KBM-7 (cell line): ENCODE data around the gene MAML3.
A peak's percentile ranks its signal among the peaks of the same experiment; 100 is the strongest.

Experiments
- DNase-seq: peaks from one replicate; pipeline ENCODE4 v3.0.0-alpha.2; 2015
- in situ Hi-C: fragments of 300-500 bp; cut with MboI; formaldehyde crosslinking; loops from 2 replicates; pipeline ENCODE4 v1.14.3; 2020; ENCODE audit warnings: low sequenced_read_pairs, low pct_unique_long_range_greater_than_20kb, mixed read lengths

MAML3 gene

DNA sequence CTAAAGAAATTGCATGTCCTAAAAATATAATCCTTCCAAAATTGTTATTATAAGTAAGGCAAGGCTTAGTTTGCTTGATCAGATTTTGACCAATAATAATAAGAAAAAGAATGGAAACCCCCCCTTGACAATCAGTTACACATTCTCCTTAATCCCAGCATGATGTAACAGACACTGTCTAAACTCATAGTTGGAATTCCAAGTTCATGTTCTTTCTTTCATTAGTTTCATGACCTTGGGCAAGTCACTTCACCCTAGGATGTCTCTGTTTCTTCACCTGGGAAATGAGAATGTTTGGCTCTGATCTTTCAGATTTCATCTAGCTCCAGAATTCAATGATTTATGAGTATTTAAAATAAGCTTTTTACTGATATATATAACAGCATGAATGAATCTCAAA lies 64.8 kb downstream of the MAML3 start:
- no peak for DNase-seq
- in situ Hi-C loops, result no loop called here

DNA sequence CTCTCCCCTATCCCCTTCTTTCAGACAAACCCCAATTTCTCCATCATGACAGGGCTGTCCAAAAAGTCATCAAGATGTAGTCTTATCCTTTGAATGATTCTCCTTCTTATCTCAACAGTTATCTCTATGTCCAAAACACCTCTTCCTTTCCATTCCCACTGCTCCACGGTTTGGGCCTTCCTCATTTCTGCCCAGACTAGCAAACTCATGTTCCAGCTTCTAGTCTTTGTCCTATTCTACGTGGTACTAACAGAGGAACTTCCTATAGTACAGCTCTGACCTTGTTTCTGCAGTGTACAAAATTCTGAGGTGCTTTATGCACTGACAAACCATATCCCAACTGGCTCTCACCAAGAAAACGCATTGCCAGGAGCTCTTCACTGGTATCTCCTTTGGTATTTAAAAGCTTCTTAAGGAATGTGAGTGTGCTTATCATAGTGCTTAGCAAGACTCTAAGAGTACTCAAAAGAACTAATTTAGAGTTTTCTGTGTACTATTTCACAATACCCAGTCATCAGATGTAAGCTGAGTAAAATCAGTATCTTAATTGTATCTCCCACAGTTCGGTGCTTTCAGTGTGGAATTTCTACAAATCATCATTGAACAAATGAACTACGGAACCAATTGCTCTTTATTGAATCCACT lies 65.5 kb downstream of the MAML3 start:
- peak; percentile 57 for DNase-seq

DNA sequence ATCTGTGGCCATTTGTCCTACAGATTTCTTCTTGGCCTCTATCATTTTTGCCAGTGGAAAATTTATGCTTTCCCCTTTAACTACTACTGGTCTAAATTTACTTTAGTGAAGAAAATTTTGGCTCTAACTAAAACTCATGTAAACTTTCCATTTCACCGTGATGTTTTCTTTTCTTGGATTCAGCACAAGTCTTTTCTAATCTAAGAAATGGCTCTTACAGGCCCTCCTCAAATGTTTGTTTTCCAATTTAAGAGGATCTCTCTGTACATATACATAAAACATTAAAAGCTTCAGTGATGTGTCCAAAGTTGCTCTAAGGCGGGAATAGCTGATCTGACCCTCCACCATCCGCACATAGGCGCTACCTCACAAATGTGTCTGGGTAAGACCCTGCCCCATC lies 68.1 kb downstream of the MAML3 start:
- in situ Hi-C loops, result no loop called here
- DNase-seq, result no peak

More for the DNA sequence above, 65.5 kb downstream of the MAML3 start:
- in situ Hi-C loops, result no loop called here

DNA sequence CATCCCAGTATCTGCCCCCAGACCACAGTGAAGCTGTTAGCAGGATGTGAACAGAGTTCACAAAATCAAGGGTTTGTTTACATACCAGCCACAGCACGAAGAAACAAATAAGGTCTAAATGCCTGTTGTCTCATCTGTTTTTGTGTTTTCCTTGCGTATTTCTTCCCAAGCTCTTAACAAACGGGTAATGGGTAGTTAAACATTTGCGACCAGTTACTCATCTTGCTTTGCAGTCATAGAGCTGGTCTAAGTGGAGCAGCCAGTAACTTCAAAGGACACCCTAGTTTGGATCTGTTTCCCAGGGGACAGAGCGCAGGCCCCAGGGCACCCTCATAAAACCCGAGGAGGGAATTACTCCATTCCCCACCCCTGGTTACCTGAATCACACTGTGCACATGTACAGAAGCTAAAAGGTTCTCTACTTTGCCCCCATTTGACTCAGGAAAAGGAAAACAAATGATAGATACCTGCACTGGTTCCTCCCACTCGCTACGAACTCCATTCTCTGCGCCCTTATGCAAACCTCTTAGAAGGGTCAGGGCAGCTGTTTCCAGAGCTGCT lies 68.8 kb downstream of the MAML3 start:
- DNase-seq, result no peak
- in situ Hi-C loops, result no loop called here

DNA sequence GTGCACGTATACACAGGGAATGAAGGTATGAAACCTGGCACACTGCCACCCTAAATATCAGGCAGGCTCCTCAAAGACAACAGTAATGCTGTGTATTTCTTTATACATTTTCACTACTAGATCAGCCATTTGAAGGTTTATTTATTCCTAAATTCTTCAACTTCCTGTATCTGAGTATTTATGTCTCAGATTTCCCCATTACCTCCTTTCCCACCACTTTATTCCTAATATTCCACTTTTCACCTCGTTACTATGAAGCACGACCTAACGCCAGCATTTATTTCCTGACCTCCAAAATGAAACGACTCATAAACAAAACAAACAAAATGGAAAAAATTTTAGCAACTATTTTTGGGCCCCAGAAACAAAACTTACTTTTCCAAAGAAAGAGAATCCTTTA lies 69.6 kb downstream of the MAML3 start:
- no peak for DNase-seq
- in situ Hi-C loops, result no loop called here

DNA sequence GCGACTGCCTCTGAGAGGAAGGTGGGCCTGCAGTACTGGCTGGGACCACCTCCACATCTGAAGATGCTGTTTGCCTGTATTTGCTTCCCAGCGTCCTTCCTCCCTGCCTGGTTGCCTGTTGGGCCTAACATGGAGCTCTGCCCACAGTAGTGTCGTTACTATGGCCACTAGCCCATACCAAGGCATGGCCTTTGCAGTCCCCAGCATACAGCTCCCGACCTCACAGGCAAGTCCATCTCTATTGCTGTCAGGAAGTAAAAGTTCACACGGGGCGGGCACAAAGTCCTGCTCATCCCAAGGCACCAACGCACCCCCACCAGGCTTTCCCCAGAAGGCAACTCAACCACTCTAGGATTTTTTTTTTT lies 71.6 kb downstream of the MAML3 start:
- in situ Hi-C loops, result no loop called here

DNA sequence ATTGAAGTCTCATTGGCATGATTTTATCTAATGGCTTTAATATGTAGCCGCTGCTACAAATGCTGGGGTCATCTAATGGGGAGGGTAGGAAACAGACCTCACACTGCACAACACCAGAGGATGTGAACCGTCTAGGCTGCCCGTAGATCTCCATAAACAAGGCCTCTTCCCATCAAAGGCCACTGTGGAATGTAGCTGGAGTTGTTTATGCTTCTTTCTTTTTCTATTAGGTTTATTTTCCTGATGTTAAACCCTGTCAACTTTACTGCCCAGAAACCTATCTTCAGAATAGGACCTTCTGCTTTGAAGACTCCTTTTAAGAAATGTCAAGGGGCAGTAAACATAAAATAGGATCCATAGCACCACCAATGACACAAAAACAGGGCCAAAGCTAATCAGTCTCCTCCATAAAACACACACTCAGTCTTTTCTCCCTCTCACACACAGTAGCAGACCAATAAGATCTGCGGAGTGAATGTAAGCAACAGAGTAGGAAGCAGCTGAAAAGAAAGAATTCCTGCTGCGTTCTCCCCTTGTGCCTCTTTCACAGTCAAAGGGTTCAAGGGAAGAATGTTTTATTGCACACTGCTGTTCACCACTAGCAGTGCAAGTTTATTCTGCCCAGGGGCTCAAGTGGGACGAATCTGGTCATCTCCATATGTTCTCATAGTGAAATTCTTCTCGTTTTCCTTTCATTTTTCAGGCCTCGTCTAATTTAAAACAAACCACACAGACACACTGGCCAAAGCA lies 72.2 kb downstream of the MAML3 start:
- DNase-seq, result no peak
- in situ Hi-C loops, result no loop called here

More for the DNA sequence above, 71.6 kb downstream of the MAML3 start:
- DNase-seq, result no peak

DNA sequence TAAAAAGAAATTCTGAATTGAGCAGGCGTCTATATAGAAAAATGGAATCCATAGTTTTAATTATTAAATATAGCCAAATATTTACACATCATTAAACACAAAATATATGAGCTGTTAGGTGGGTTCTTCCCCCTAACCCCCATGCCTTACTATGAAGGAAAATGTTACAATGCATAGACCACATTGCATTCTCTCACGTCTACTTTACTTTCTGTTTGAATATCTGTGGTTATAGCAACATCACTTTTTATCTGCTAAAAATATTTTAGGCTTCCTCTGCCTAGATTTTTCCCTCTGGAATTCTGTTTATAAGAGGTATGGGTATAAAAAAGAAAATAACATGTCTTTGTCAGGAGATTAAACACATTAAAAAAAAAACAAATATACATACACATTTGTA lies 73.1 kb downstream of the MAML3 start:
- no peak for DNase-seq
- in situ Hi-C loops, result no loop called here

DNA sequence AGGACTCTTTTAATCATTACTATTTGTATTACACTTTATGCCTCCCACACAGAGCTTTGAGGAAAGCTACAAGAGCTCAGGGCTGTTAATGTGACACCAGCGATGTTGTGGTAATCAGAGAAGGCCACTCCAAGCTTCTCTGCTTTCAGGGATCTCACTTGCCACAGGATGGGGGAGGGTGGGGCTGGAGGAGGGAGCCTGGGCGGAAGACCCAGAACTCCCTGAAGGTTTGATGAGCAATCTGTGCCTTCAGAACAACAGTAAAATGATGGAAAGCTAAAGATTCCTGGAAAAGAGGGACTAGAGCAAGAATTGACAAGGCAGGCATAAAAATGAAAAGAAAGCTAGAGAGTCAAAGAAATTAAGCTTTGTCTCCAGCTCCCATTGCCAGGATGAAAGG lies 75.6 kb downstream of the MAML3 start:
- no peak for DNase-seq
- in situ Hi-C loops, result no loop called here

DNA sequence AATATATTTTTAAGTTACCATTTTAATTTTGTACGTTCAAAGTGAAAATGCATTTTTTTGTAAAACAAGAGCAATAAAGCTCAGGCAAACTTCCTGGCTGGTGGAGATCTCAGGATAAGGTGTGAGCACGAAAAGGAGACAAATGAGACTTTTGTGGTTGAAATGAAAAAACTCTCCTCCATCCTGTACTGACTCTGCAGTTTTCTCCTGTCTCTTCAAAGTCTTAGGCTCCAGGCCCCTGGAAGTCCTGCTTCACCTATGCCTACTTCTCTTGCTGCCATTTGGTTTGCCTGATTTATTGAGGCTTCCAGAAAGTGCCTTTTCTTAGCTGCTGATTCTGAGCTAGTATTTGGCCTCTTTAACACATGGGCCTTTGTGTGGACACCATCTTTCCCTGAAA lies 77.7 kb downstream of the MAML3 start:
- in situ Hi-C loops, result no loop called here
- no peak for DNase-seq

DNA sequence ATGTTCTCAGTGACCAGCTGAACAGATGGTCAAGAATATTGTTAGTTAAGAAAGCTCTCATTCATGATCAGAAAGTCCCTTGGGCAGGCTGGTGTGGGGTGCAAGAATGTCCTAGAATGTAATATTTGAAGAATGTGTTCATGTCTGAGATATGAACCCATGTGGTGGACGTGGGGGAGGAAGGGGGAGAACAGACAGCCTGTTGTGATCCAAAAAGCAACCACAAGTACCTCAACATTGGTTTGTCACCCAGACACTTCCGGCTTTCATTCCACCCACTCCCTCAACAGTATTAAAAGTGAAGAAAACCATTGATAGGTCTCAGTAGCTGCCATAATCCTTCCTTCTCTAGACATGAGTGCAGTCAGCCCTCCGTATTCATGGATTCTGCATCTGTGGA lies 82.2 kb downstream of the MAML3 start:
- in situ Hi-C loops, result no loop called here
- peak; percentile 94 for DNase-seq

DNA sequence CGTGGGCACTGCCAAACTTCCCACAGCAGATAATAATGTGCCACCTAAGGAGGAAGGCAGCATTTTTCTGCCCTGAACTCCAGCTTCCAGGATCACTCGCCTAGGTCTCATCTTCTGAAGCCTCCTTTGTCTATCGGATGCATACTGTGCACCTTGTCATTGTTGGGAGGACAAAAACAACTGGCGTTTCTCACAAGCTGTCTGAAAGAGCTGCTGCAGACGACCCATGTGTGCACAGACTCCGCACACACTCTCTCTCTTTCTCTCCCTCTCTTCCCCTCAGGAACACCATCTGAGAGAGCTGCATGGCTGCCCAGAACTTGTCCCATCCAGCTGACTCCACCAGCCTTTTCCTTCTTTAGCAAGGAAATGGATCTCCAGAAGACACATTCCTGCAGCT lies 83.0 kb downstream of the MAML3 start:
- in situ Hi-C loops, result no loop called here
- DNase-seq, result no peak

DNA sequence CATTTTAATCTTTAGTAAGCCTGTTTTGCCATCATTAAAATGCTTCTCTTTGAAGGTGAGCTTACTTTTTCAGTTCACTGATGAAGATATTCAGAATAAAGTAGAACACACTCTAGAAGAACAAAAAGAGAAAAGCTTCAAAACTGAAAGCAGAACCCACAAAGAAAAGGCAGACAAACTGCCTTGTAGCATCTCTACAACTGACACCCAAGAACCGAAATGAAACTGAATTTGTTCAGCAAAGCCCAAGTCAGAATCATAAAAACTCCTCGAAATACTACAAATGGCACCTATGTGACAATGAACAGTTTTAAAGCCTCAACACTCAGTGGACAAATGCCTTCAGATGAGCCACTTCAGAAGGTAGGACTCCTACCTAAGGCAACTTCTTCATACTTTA lies 83.6 kb downstream of the MAML3 start:
- DNase-seq, result no peak

DNA sequence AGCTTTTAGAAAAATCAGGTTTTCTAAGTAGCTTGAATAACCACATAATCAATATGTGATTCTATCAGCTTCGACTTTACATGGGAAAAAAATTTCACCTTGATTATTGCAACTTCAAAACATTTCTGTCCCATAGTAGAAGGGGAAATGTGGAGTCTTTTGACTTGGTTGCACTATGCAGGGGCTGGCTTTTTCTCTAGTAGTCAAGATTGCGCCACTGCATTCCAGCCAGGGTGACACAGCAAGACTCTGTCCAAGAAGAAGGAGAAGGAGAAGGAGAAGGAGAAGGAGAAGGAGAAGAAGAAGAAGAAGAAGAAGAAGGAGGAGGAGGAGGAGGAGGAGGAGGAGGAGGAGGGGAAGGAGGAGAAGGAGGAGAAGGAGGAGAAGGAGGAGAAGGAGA lies 84.9 kb downstream of the MAML3 start:
- in situ Hi-C loops, result no loop called here
- no peak for DNase-seq

More for the DNA sequence above, 83.6 kb downstream of the MAML3 start:
- in situ Hi-C loops, result no loop called here

DNA sequence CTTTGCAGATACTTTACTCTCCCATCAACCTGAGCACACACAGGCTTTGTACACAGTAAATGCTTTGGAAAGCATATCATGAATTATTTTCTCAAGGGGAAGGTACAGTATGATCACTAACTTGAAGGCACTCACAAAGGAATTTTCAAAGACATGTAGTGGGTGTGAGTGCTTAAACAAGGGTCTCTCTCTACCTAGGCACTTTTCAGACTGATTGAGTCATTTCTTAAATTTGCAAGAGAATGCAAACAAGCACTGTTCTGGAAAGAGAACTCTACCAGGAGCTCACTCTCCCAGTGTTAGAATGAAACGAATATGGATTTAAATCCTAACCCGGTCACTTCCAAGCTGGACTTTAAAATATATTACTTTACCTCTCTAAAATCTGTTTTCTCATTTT lies 85.7 kb downstream of the MAML3 start:
- DNase-seq, result no peak
- in situ Hi-C loops, result no loop called here

DNA sequence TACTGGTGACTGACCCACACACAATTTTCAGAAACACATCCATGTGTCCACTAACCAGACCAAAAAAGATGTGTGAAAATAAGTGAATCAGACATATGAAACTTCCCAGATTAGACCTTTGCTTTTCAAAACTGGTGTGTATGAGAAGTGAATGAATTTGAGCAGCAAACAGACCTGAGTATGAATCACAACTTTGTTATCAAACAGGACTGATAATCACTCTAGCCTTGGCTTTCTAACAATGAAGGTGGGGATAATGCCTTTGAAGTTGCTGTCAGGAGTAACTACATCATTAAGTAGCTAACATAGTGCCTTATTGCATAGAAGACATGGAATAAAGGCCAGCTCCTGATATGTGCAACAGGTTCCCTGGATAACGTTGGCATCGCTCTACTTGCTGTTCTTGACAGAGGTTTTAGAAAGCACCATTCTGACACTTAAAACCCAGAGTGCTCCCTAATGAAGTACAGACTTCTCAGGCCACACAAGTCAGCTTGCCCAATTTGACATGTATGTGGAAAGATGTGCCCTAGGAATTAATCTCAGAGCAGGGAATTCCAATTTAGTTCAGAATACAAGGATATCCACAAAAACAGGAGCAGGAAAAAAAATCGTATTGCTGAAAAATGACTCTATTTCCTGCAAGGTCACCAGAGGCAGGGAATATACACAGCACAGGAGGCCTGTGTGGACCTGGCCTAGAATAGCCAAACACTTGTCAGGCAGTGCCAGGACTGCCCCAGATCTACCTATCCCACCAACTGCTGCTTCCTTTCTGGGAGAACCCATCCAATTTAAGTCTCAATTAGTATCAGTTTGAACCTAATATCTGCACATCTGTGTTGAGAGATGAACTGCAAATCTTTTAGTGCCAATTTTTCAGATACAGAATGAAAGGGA lies 87.7 kb downstream of the MAML3 start:
- no peak for DNase-seq
- in situ Hi-C loops, result no loop called here

DNA sequence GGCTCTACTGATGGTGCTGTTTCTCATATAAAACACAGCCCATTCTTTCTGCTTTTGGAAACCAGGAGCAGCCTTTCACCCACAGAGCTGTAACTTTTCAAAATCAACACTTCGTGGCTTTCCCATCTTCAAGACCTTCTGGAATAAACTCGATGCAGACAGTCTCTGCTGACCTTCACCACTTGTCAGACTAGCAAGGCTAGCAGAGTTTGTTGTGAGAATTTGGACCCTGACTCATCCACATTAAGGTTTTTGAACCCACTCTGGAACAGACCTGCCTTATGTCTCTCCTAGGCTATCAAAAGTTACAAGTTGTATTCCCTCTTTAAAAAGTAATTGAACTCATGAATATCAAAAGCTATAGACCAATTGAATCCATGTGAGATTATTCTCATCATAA lies 88.6 kb downstream of the MAML3 start:
- in situ Hi-C loops, result no loop called here
- DNase-seq, result no peak

DNA sequence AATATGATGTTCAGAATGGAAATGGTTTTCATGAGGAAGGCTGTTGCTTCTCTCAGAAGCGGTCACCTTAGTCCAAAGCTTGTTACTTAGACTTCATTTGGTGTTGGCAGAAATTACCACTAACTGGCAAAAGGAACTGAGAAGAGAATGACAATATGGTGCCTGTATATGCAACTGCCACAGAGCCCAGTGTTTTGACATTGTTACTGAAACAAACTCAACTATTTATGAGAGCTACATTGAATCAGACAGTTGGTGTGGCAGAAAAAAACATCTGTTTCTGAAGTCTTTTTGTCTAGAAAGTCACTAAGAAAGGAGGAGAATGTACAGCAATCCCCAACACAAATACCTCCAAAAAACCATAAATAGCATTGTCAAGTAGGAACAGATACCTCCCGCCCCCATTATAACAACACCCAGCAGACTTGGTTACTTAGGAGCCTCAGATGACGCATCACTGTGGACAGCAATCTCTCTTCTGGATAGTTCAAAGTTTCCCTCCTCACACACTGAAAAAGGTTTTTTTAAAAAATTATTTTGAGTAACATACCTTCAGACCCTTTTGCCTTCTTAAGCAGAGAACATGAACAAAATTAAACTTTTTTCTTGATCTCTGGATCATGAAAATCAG lies 92.2 kb downstream of the MAML3 start:
- in situ Hi-C loops, result no loop called here
- DNase-seq, result no peak

DNA sequence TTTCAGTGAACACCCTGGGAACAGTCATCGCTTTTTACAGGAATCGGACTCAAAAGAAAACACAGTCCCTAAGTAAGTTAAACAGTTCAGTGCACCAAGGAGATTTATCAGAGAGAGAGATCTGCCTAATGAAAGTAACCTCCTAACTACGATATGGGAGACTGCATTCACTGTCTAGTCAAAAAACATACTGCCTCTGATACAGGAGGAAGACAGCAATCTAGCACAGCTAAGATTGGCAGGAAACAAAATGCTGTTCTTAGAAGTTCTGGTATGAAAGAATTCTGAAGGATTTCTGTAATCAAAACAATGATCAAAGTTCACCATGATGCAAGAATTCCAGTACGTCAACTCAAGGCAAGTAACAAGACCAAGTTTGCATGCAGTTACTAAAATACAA lies 92.8 kb downstream of the MAML3 start:
- in situ Hi-C loops, result no loop called here
- no peak for DNase-seq
